Aorta (tissue), 5 donors: ENCODE results near the gene CDNF. TPM values are rescaled to one million over a fixed set of nuclear protein-coding genes. Genes with fewer than 3 reads are reported as not detected.

Experiments
- ATAC-seq: fragments of 200-7000 bp; cut with Tn5 transposase; one replicate; pipeline ENCODE4 v1.9.1; 2022; ENCODE audit warnings: moderate library complexity; ENCODE audit not compliant: low FRiP score
- DNase-seq, 2 donors: peaks; one replicate each; pipeline ENCODE4 v3.0.0-alpha.2; 2020
- H3K27ac ChIP-seq, 2 donors: one replicate each; pipeline ENCODE4 v1.5.1; 2013; ENCODE audit warnings: low read length in 2 of 2, mild to moderate bottlenecking in 2 of 2, moderate library complexity in 2 of 2, control low read depth in 1 of 2, inconsistent platforms in 1 of 2, low read depth in 1 of 2
- H3K27me3 ChIP-seq, 2 donors: one replicate each; pipeline ENCODE4 v1.6.1; 2013; ENCODE audit warnings: control low read depth in 1 of 2, low read length in 1 of 2, mild to moderate bottlenecking in 1 of 2, moderate library complexity in 1 of 2; ENCODE audit not compliant: insufficient read depth in 2 of 2, control insufficient read depth in 1 of 2
- H3K36me3 ChIP-seq, 2 donors: one replicate each; pipeline ENCODE4 v1.6.1; 2013; ENCODE audit warnings: control low read depth in 1 of 2, low read length in 1 of 2, mild to moderate bottlenecking in 1 of 2; ENCODE audit not compliant: insufficient read depth in 2 of 2, control insufficient read depth in 1 of 2
- H3K4me1 ChIP-seq, 2 donors: one replicate each; pipeline ENCODE4 v1.6.1; 2013; ENCODE audit warnings: low read length in 2 of 2, control low read depth in 1 of 2, mild to moderate bottlenecking in 1 of 2, moderate library complexity in 1 of 2; ENCODE audit not compliant: insufficient read depth in 2 of 2, control insufficient read depth in 1 of 2
- H3K4me3 ChIP-seq, 2 donors: one replicate each; pipeline ENCODE4 v1.5.1; 2013; ENCODE audit warnings: low read length in 2 of 2, control low read depth in 1 of 2, mild to moderate bottlenecking in 1 of 2
- H3K9me3 ChIP-seq: one replicate; pipeline ENCODE4 v1.6.1; 2013; ENCODE audit warnings: mild to moderate bottlenecking, low read length; ENCODE audit not compliant: control insufficient read depth
- WGBS, 2 donors: extraction: QIAGEN DNeasy Blood & Tissue Kit; methylation state at CpG; one replicate each; pipeline ENCODE4 v1.1.7; 2013; 5-methylcytosine and 5-hydroxymethylcytosine counted together
- intact Hi-C, 2 donors: fragments of 100-400 bp; cut with DNase I; formaldehyde crosslinking; loops; one replicate each; pipeline versions ENCODE4 v1.14.2 to v1.15.0; 2022
- long read RNA-seq, 2 donors: library from polyadenylated mRNA; unstranded; transcript quantifications; one replicate each; pipeline ENCODE4 v2.0.0, GENCODE V29; 2020 to 2021
- polyA plus RNA-seq, 2 donors: library from polyadenylated mRNA; stranded (reverse); fragments of 200-250 nt; gene quantifications; one replicate each; pipeline ENCODE4 v1.2.3, GENCODE V29; 2013
- total RNA-seq, 2 donors: library from RNA; stranded (reverse); fragmentation: NEBNext Ultra II Directional; extraction: Animal tissue kit (Norgen Biotek cat#: 25700); gene quantifications; one replicate each; pipeline ENCODE4 v1.2.1, GENCODE V29; 2021
- donor health status: healthy with polysubstance abuse.
- donor health status: Bipolar disorder and iron deficiency.
- donor health status: DM: no; HTN: no; CAD: no.
- donor health status: DM: no; HTN: no; CAD: no.
- donor health status: DM: yes; HTN: yes; CAD: no.

The CDNF gene
- total RNA-seq (1 to 10 TPM; 1.9 TPM), polyA plus RNA-seq (1 to 10 TPM in 1 of 2 donors, not detected in 1; 1.3 TPM)
- long read RNA-seq, donor 1, partial matches to known transcripts, result 0 of 2 reads
- long read RNA-seq, donor 1, other reads (novel, unspliced or antisense), result 1 of 2 reads
- long read RNA-seq, donor 2, result 0 reads

GRCh38 chr10:14837757-14838581 lies at the start of gene CDNF, which contains the start of the genes HSPA14 and MSANTD7:
CDNF (minus strand) TSS chr10:14838037; CDS start chr10:14837946, 91 bp downstream.
HSPA14 (plus strand) TSS chr10:14838306; CDS start chr10:14838403, 97 bp downstream.
MSANTD7 (plus strand) TSS chr10:14838306; CDS start chr10:14842285, 3,979 bp downstream.
- ATAC-seq (peak; percentile 99), DNase-seq (peak; percentile 99 to 100)
- Histone ChIP-seq H3K4me3 (peak within 1 kb of the TSS; percentile 81 to 93), H3K36me3 (peaks cover 0 to 2% of the 10 kb centered on the region in 2 donors), H3K4me1 (no peaks in the 10 kb centered on the region), H3K9me3 (no peaks in the 10 kb centered on the region), H3K27me3 (no peaks in the 10 kb centered on the region), H3K27ac (peak within 1 kb of the TSS; percentile 67 to 92)
- intact Hi-C loops, result loop anchor here in 1 of 2 donors (1.0 to 5.0 kb wide), 2 partner anchors 40 to 236 kb away; partner anchors contain the start of gene SUV39H2
- WGBS, 2 donors, result 0 to 1% methylated on average over 72 of the region's 72 CpGs

- Histone ChIP-seq H3K27ac (no peak overlapping the region), H3K9me3 (no peaks in the 10 kb centered on the region), H3K4me1 (no peaks in the 10 kb centered on the region), H3K27me3 (no peaks in the 10 kb centered on the region), H3K36me3 (no peaks in the 10 kb centered on the region), H3K4me3 (no peak overlapping the region)
- no peak for ATAC-seq
- 92 to 98% methylated on average over 3 of the region's 3 CpGs for WGBS, 2 donors
- intact Hi-C loops, result no loop called here
- DNase-seq, result no peak
Observed at GRCh38 chr10:14884082-14884481, 46.2 kb upstream of the CDNF start.

GRCh38 chr10:14880229-14880628 lies 42.4 kb upstream of the CDNF start:
- intact Hi-C loops, result no loop called here
- Histone ChIP-seq H3K4me1 (no peaks in the 10 kb centered on the region), H3K27ac (no peak overlapping the region), H3K4me3 (no peak overlapping the region), H3K27me3 (no peaks in the 10 kb centered on the region), H3K36me3 (no peaks in the 10 kb centered on the region), H3K9me3 (no peaks in the 10 kb centered on the region)
- no peak for DNase-seq
- no peak for ATAC-seq
- 63 to 66% methylated on average over 7 of the region's 7 CpGs for WGBS, 2 donors

- Histone ChIP-seq H3K4me1 (no peaks in the 10 kb centered on the region), H3K9me3 (no peaks in the 10 kb centered on the region), H3K27me3 (no peaks in the 10 kb centered on the region), H3K27ac (no peak overlapping the region), H3K4me3 (no peak overlapping the region), H3K36me3 (no peaks in the 10 kb centered on the region)
- WGBS, 2 donors, result 3 to 4% methylated on average over 5 of the region's 5 CpGs
- ATAC-seq (no peak), DNase-seq (no peak)
- intact Hi-C loops, result loop anchor here in 1 of 2 donors (10.0 kb wide), 1 partner anchor 215 kb away; the partner anchor contains the start of gene RPP38
Observed at GRCh38 chr10:14879928-14880193, 42.0 kb upstream of the CDNF start.

- ATAC-seq (no peak), DNase-seq (no peak)
- Histone ChIP-seq H3K36me3 (no peaks in the 10 kb centered on the region), H3K27me3 (no peaks in the 10 kb centered on the region), H3K4me1 (no peaks in the 10 kb centered on the region), H3K4me3 (peak overlapping the region; percentile 81 to 98), H3K9me3 (no peaks in the 10 kb centered on the region), H3K27ac (peak overlapping the region in 1 of 2 donors; percentile 28)
- WGBS, 2 donors, result 0% methylated on average over 45 to 60 of the region's 60 CpGs
- intact Hi-C loops, result loop anchor here in 1 of 2 donors (10.0 kb wide), 1 partner anchor 215 kb away; the partner anchor contains the start of gene RPP38
Observed at GRCh38 chr10:14879124-14879927, 41.5 kb upstream of the CDNF start.

GRCh38 chr10:14878266-14879123 lies 40.7 kb upstream of the CDNF start, which contains the start of gene SUV39H2:
SUV39H2 (plus strand) TSS chr10:14878866; CDS start chr10:14878889, 23 bp downstream.
- no peaks in the 10 kb centered on the region for H3K27me3 ChIP-seq
- DNase-seq (peak; percentile 97 to 98), ATAC-seq (peak; percentile 98)
- no peaks in the 10 kb centered on the region for H3K36me3 ChIP-seq
- H3K27ac ChIP-seq, result peak within 1 kb of the TSS in 1 of 2 donors; percentile 60
- intact Hi-C loops, result loop anchor here in 1 of 2 donors (1.0 to 10.0 kb wide), 3 partner anchors 40 to 216 kb away; partner anchors contain the start of genes CDNF, DCLRE1C, HSPA14 and MSANTD7
- H3K4me3 ChIP-seq, result peak within 1 kb of the TSS; percentile 81 to 98
- no peaks in the 10 kb centered on the region for H3K4me1 ChIP-seq
- no peaks in the 10 kb centered on the region for H3K9me3 ChIP-seq
- 0% methylated on average over 66 to 102 of the region's 102 CpGs for WGBS, 2 donors

- Histone ChIP-seq H3K27me3 (no peaks in the 10 kb centered on the region), H3K9me3 (no peaks in the 10 kb centered on the region), H3K4me1 (no peaks in the 10 kb centered on the region), H3K4me3 (no peak overlapping the region), H3K27ac (no peak overlapping the region), H3K36me3 (no peaks in the 10 kb centered on the region)
- ATAC-seq (no peak), DNase-seq (no peak)
- intact Hi-C loops, result loop anchor here in 1 of 2 donors (10.0 kb wide), 1 partner anchor 218 kb away; the partner anchor contains the start of gene RPP38
- WGBS, 2 donors, result 89 to 92% methylated on average over 9 of the region's 9 CpGs
Observed at GRCh38 chr10:14876764-14877163, 38.9 kb upstream of the CDNF start.
